ENCODE data around the gene BNC2.

The BNC2 gene

GRCh38 chr9:16414451-16414850 is 456.0 kb downstream of the BNC2 start:
- DNase-seq (ENCODE audit: low spot score), result no peak
- Histone ChIP-seq H3K4me1 (ENCODE audit: control insufficient read depth in 2 of 2, insufficient read depth in 1 of 2, low read depth in 1 of 2, low read length in 2 of 2) (peaks cover 3 to 4% of the 10 kb centered on the region in 2 donors), H4K91ac (ENCODE audit: low read depth, low read length, poor library complexity) (no peak overlapping the region), H2BK15ac (ENCODE audit: low read length) (no peak overlapping the region), H2AK5ac (ENCODE audit: low read depth, low read length) (no peak overlapping the region), H3K4ac (ENCODE audit: low read length) (no peak overlapping the region), H3K4me3 (ENCODE audit: low read length in 2 of 2) (no peak overlapping the region), H3K36me3 (replicated peaks in 1 of 2; ENCODE audit: control insufficient read depth in 2 of 2, insufficient read depth in 2 of 2, low read length in 2 of 2) (no peaks in the 10 kb centered on the region), H4K8ac (ENCODE audit: low read depth, low read length) (no peak overlapping the region), H2BK120ac (ENCODE audit: low read depth, low read length) (no peak overlapping the region), H3K27me3 (ENCODE audit: control insufficient read depth in 3 of 3, insufficient read depth in 3 of 3, low read depth in 1 of 3, low read length in 3 of 3) (no peaks in the 10 kb centered on the region), H3K14ac (ENCODE audit: low read length) (no peak overlapping the region), H2BK5ac (ENCODE audit: low read length) (no peak overlapping the region), H3K4me2 (ENCODE audit: insufficient read depth, low read length, poor library complexity, severe bottlenecking) (no peak overlapping the region), H2BK12ac (ENCODE audit: low read length) (no peak overlapping the region), H3K27ac (replicated peaks; ENCODE audit: low read length) (no peak overlapping the region), H3K23ac (ENCODE audit: low read depth, low read length, poor library complexity) (no peak overlapping the region), H2AFZ (ENCODE audit: low read length) (no peak overlapping the region), H3K79me1 (ENCODE audit: low read depth, low read length) (no peaks in the 10 kb centered on the region), H3K9ac (ENCODE audit: low read depth, low read length, poor library complexity) (no peak overlapping the region), H3K18ac (ENCODE audit: low read length) (no peak overlapping the region), H3K9me3 (replicated peaks in 1 of 2; ENCODE audit: control insufficient read depth in 2 of 2, insufficient read depth in 1 of 2, low read depth in 1 of 2, low read length in 2 of 2) (no peaks in the 10 kb centered on the region)
- WGBS, 2 donors (ENCODE audit: extremely low coverage in 2 of 2, insufficient read length in 2 of 2, insufficient replicate concordance in 1 of 2), result 100% methylated on average over 1 of the region's 3 CpGs; no CpG with 5 or more reads in 1 of the 2 donors

GRCh38 chr9:16413509-16414016 is 456.9 kb downstream of the BNC2 start:
- Histone ChIP-seq H3K4me1 (ENCODE audit: control insufficient read depth in 2 of 2, insufficient read depth in 1 of 2, low read depth in 1 of 2, low read length in 2 of 2) (peaks cover 3 to 4% of the 10 kb centered on the region in 2 donors), H3K79me1 (ENCODE audit: low read depth, low read length) (no peaks in the 10 kb centered on the region), H3K18ac (ENCODE audit: low read length) (no peak overlapping the region), H3K9ac (ENCODE audit: low read depth, low read length, poor library complexity) (no peak overlapping the region), H2AFZ (ENCODE audit: low read length) (no peak overlapping the region), H3K4me2 (ENCODE audit: insufficient read depth, low read length, poor library complexity, severe bottlenecking) (no peak overlapping the region), H2BK12ac (ENCODE audit: low read length) (no peak overlapping the region), H3K23ac (ENCODE audit: low read depth, low read length, poor library complexity) (no peak overlapping the region), H4K91ac (ENCODE audit: low read depth, low read length, poor library complexity) (no peak overlapping the region), H3K9me3 (replicated peaks in 1 of 2; ENCODE audit: control insufficient read depth in 2 of 2, insufficient read depth in 1 of 2, low read depth in 1 of 2, low read length in 2 of 2) (no peaks in the 10 kb centered on the region), H3K4me3 (ENCODE audit: low read length in 2 of 2) (no peak overlapping the region), H3K4ac (ENCODE audit: low read length) (no peak overlapping the region), H2BK5ac (ENCODE audit: low read length) (no peak overlapping the region), H4K8ac (ENCODE audit: low read depth, low read length) (no peak overlapping the region), H2BK15ac (ENCODE audit: low read length) (no peak overlapping the region), H3K27me3 (ENCODE audit: control insufficient read depth in 3 of 3, insufficient read depth in 3 of 3, low read depth in 1 of 3, low read length in 3 of 3) (no peaks in the 10 kb centered on the region), H2BK120ac (ENCODE audit: low read depth, low read length) (no peak overlapping the region), H3K36me3 (replicated peaks in 1 of 2; ENCODE audit: control insufficient read depth in 2 of 2, insufficient read depth in 2 of 2, low read length in 2 of 2) (no peaks in the 10 kb centered on the region), H3K14ac (ENCODE audit: low read length) (no peak overlapping the region), H3K27ac (replicated peaks; ENCODE audit: low read length) (no peak overlapping the region), H2AK5ac (ENCODE audit: low read depth, low read length) (no peak overlapping the region)
- no CpG with 5 or more reads among the region's 9 CpGs for WGBS, 2 donors (ENCODE audit: extremely low coverage in 2 of 2, insufficient read length in 2 of 2, insufficient replicate concordance in 1 of 2)
- no peak for DNase-seq (ENCODE audit: low spot score)

- Histone ChIP-seq H3K4ac (ENCODE audit: low read length) (no peak overlapping the region), H2BK15ac (ENCODE audit: low read length) (no peak overlapping the region), H3K36me3 (replicated peaks in 1 of 2; ENCODE audit: control insufficient read depth in 2 of 2, insufficient read depth in 2 of 2, low read length in 2 of 2) (no peaks in the 10 kb centered on the region), H3K23ac (ENCODE audit: low read depth, low read length, poor library complexity) (no peak overlapping the region), H3K4me2 (ENCODE audit: insufficient read depth, low read length, poor library complexity, severe bottlenecking) (no peak overlapping the region), H3K27me3 (ENCODE audit: control insufficient read depth in 3 of 3, insufficient read depth in 3 of 3, low read depth in 1 of 3, low read length in 3 of 3) (no peaks in the 10 kb centered on the region), H2BK12ac (ENCODE audit: low read length) (no peak overlapping the region), H3K79me1 (ENCODE audit: low read depth, low read length) (no peaks in the 10 kb centered on the region), H3K27ac (replicated peaks; ENCODE audit: low read length) (no peak overlapping the region), H3K18ac (ENCODE audit: low read length) (no peak overlapping the region), H4K91ac (ENCODE audit: low read depth, low read length, poor library complexity) (no peak overlapping the region), H3K9ac (ENCODE audit: low read depth, low read length, poor library complexity) (no peak overlapping the region), H2AK5ac (ENCODE audit: low read depth, low read length) (no peak overlapping the region), H2BK5ac (ENCODE audit: low read length) (no peak overlapping the region), H3K9me3 (replicated peaks in 1 of 2; ENCODE audit: control insufficient read depth in 2 of 2, insufficient read depth in 1 of 2, low read depth in 1 of 2, low read length in 2 of 2) (no peaks in the 10 kb centered on the region), H3K4me3 (ENCODE audit: low read length in 2 of 2) (no peak overlapping the region), H4K8ac (ENCODE audit: low read depth, low read length) (no peak overlapping the region), H2BK120ac (ENCODE audit: low read depth, low read length) (no peak overlapping the region), H3K4me1 (ENCODE audit: control insufficient read depth in 2 of 2, insufficient read depth in 1 of 2, low read depth in 1 of 2, low read length in 2 of 2) (peaks cover 3 to 4% of the 10 kb centered on the region in 2 donors), H3K14ac (ENCODE audit: low read length) (no peak overlapping the region), H2AFZ (ENCODE audit: low read length) (no peak overlapping the region)
- no peak for DNase-seq (ENCODE audit: low spot score)
- WGBS, 2 donors (ENCODE audit: extremely low coverage in 2 of 2, insufficient read length in 2 of 2, insufficient replicate concordance in 1 of 2), result no CpG with 5 or more reads among the region's 4 CpGs
Observed at GRCh38 chr9:16412740-16413139, 457.7 kb downstream of the BNC2 start.

GRCh38 chr9:16411311-16411710 is 459.2 kb downstream of the BNC2 start:
- no peaks in the 10 kb centered on the region for H3K27me3 ChIP-seq (ENCODE audit: control insufficient read depth in 3 of 3, insufficient read depth in 3 of 3, low read depth in 1 of 3, low read length in 3 of 3)
- H2BK15ac ChIP-seq (ENCODE audit: low read length), result no peak overlapping the region
- no peak overlapping the region for H2BK12ac ChIP-seq (ENCODE audit: low read length)
- H3K4me1 ChIP-seq (ENCODE audit: control insufficient read depth in 2 of 2, insufficient read depth in 1 of 2, low read depth in 1 of 2, low read length in 2 of 2), result peaks cover 0 to 3% of the 10 kb centered on the region in 2 donors
- H2BK5ac ChIP-seq (ENCODE audit: low read length), result no peak overlapping the region
- no peak overlapping the region for H3K4me2 ChIP-seq (ENCODE audit: insufficient read depth, low read length, poor library complexity, severe bottlenecking)
- DNase-seq (ENCODE audit: low spot score), result no peak
- no peak overlapping the region for H4K8ac ChIP-seq (ENCODE audit: low read depth, low read length)
- no peak overlapping the region for H2AK5ac ChIP-seq (ENCODE audit: low read depth, low read length)
- no peaks in the 10 kb centered on the region for H3K36me3 ChIP-seq (replicated peaks in 1 of 2; ENCODE audit: control insufficient read depth in 2 of 2, insufficient read depth in 2 of 2, low read length in 2 of 2)
- H3K79me1 ChIP-seq (ENCODE audit: low read depth, low read length), result no peaks in the 10 kb centered on the region
- no peak overlapping the region for H3K9ac ChIP-seq (ENCODE audit: low read depth, low read length, poor library complexity)
- no peak overlapping the region for H3K18ac ChIP-seq (ENCODE audit: low read length)
- H3K23ac ChIP-seq (ENCODE audit: low read depth, low read length, poor library complexity), result no peak overlapping the region
- no CpG with 5 or more reads among the region's 4 CpGs for WGBS, 2 donors (ENCODE audit: extremely low coverage in 2 of 2, insufficient read length in 2 of 2, insufficient replicate concordance in 1 of 2)
- H2AFZ ChIP-seq (ENCODE audit: low read length), result no peak overlapping the region
- no peak overlapping the region for H3K27ac ChIP-seq (replicated peaks; ENCODE audit: low read length)
- no peak overlapping the region for H3K4me3 ChIP-seq (ENCODE audit: low read length in 2 of 2)
- H3K9me3 ChIP-seq (replicated peaks in 1 of 2; ENCODE audit: control insufficient read depth in 2 of 2, insufficient read depth in 1 of 2, low read depth in 1 of 2, low read length in 2 of 2), result no peaks in the 10 kb centered on the region
- no peak overlapping the region for H4K91ac ChIP-seq (ENCODE audit: low read depth, low read length, poor library complexity)
- no peak overlapping the region for H2BK120ac ChIP-seq (ENCODE audit: low read depth, low read length)
- no peak overlapping the region for H3K4ac ChIP-seq (ENCODE audit: low read length)
- no peak overlapping the region for H3K14ac ChIP-seq (ENCODE audit: low read length)
